Hippocampal formation (tissue), 2 donors: ENCODE measurements around the gene RHBDD3.

Experiments used
- DNase-seq, 2 donors: peaks; one replicate each; lab custom pipeline; 2025; lab: John Stamatoyannopoulos, UW

RHBDD3 gene

DNA sequence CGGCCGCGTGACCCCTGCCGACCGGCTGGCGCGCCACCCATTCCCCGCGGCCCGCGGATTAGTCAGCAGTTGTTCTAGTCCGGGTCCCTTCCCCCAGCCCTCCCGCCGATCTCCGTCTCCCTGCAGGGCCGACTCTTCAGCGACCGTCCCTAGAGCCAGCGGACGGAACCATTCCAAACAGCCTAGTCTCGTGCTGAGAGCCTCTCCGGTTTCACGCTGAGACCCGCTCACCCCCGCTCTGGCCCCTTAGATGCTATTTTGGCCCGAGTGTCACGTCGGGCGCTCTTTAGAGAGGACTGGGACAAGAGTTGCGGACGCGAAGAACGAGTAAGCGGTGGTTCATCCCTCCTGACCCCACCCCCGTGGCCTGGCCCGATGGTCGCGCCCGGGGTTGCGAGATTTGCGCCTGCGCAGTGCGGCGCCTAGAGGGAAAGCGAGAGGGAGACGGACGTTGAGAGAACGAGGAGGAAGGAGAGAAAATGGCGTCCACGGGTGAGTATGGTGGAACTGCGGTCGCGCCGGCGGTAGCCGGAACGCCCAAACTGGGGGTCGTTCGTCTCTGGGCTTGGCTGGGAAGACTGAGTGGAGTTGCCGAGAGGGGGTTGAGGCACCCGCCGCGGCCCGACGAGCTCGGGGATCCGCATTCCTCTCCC is at the start of gene RHBDD3, which contains the start of gene EWSR1:
TSS of gene RHBDD3 (minus strand) at position 124 of the 653 bp plus-strand sequence. CDS start 2,355 bp downstream, outside the sequence.
TSS of gene EWSR1 (plus strand) at position 411 of the 653 bp plus-strand sequence. CDS start at position 480, 69 bp downstream.
- DNase-seq, result peak; percentile 92 to 98

DNA sequence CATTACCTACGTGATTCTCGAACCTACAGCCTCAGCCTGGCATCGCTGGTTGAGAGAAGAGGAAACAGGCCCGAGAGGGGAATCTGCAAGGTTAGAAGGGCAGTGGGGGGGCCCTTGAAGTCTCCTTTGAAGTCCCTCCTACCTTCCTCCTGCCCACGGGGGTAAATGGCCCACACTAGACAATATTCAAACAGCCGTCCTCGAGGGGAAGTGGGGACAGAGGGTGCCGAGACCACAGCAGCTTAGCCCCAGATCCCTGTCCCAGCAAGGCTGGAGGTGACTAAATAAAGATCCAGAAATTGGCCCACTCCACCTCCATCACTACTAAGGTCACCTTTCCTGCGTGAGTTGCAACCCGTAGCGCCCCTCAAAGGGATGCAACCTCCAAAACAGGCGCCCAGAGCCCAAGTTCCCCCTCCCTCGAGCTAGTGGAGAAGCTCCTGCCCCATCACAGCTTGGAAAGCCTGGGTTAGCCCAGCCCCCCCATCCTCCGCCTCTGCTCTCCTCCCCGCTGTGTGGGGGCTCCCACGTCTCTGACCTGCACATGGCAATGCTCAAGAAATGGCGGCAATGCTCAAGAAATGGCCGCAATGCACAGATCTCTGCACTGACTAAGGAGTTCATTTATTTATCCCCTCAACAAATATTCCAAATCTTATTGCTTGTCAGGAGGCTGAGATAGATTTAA is 48.5 kb upstream of the RHBDD3 start:
- DNase-seq, result no peak

DNA sequence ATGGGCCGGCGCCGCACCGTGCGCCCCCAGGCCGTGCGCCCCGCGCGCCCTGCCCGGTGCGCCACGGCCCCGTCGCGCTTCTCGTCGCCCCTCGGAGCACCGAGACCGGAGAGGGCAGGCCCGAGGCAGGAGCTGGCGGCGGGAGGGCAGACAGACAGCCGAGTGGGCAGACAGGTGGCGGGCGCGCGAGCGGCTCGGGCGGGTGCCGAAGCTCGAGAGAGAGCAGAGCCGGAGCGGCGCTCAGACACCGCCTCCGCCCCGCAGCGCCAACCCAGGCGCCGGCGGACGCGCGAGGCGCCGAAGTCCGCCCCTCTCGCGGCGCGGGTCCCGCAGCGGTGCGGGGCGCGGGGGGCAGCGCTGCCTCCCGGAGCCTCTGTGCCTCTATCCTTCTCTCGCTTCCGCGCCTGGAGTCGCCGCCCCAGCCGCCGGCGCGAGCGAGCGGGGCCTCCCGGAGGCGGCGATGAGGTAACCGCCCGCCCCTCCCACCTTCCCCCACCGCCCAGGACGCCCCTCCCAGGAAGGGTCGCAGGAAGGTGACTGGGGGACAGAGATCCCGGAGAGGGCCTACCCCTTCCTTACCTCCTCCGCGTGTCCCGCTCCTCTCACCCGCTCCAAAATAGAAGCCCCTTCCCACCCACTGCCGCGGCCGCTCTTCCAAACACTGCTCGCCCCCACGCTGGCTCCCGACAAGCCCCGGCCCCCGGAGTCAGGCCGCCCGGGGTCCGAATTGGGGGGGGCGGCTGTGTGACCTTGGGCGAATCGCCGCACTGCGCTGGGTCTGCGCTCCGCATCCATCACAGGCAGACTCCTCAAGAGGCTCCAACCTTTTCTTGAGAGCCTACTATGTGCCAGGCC is 47.7 kb upstream of the RHBDD3 start, which contains the start of gene RASL10A:
TSS of gene RASL10A (minus strand) at position 412 of the 855 bp plus-strand sequence. CDS start 451 bp downstream, outside the sequence.
- DNase-seq, result no peak

DNA sequence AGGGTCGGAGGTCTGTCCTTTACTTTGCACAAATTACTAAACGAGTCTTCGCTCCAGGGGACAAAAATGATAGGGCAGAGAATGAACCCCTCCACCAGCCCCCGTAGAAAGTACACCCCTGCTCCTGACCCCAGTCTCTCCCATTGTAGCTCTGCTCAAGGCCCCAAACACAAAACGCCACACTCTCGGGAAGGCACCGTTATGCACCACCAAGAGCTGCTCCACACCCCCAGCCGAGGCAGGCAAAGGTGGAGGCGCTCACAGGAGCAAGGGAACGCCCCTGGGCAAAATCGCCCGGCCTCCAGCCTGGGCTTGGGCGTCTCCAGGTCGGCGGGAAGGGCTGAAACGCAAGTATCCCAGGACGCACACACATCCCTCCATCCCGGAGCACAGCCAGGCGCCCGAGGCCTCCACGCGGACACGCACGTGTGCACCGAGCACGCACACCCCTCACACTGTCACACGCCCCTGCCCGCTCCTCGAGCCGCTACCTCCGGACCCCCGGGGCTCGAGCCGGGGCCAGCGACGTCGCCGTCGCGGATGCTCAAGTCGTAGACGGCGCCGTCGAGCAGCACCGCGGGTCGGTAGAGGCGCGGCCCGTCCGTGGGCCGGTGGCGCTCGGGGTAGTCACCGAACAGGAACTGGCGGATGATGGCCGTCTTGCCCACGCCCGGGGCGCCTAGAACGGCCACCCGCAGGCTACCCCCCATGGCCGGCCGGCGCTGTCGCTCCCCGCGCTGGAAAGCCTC is 46.9 kb upstream of the RHBDD3 start:
- DNase-seq, result no peak

DNA sequence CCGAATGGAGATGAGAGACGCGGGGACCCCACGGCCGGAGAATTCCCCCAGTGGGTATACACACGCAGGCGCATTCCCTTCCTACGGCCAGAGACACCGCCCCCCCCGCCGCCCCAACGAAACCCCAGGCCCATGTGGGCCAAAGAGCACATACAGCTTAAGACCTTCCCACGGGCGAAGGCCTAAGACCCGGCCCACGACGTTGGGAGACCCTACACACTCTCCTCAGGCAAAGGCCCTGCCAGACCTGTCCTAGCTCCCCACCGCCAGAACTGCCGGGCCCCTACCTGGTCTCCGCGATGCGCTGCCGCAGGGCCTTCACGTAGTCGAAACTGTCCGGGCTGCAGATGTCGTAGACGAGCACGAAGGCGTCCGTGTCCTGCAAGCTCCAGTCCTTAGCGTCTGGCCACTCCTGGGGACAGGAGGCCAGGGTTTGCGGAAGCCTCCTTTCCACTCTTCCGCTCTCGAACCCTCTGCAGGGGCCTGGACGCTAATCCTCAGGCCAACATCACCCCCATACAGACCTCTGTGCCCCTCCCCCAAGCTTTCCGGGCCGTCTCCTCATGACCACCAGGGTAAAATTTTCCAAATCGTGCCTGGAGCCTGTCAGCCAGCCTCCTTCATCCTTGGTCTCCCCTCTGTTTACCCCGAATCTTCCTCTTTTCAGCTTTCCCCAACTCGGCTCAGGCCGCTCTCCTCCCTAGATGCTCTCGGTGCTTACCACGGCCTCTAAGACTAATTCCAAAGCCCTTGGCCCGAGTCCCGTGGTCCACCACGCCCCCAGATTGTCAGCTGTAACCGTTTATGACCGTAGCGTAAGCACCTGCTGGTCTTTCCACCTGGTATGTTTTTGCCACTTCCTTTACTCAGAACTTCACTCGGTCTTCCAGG is 46.0 kb upstream of the RHBDD3 start:
- no peak for DNase-seq

DNA sequence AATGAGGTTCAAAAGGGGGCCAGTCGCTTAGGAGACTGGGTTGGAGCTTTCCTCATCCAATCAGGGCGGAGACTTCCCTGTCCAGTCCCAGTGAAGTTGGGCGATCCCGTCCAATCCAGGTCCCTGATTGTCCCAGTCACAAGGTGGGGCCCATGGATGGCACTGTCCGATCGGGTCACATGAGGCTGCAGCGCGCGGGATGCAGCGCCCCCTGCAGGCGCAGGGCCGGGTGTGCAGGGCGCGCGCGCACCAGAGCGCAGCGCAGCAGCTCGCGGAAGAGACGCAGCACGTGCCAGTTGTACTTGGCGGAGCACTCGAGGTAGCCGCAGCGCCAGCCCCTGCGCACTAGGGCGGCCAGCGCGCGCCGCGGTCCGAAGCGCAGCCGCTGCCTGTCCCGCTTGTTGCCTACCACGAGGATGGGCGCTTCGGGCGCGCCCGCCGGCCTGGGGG is 45.4 kb upstream of the RHBDD3 start:
- DNase-seq, result no peak

DNA sequence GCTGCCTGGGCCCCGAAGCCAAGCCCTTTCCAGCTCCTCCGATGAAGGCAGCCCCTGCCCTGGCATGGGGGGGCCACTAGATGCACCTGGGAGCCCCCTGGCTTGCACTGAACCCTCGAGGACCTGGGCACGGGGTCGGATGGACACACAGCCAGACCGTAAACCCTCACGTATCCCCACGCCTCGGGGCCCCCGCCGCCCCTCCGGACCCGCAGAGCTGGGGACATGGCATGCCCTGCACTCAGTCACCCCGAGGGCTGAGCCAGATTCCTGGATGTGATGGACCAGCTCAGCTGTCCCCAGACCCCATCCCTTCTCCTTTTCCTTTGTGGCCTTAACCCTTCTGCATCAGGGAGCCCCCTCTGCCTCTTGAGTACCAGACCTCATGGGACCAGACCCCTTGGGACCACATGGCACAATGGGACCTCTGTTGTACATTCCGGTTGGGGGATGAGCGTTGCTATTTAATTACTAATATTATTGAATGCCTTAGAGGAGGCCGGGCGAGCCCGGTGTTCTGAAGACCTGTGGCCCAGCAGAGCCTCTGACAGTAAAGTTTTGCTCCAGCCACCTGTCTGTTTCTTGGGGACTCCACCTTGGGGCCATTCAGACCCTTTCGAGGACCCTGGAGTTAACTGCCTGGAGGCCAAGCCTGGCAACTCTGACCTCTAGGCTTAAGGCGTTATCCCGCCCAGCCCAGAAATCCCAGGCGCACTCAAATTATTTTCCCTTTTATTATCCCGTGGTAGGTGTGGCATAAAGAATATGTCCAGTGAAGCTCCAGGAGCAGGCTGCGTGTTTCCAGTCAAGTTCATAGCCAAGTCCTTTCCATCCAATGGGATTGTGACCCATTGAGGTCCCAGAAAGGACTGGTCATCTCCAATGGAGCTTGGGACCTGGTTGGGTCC is 44.7 kb upstream of the RHBDD3 start:
- DNase-seq, result no peak

DNA sequence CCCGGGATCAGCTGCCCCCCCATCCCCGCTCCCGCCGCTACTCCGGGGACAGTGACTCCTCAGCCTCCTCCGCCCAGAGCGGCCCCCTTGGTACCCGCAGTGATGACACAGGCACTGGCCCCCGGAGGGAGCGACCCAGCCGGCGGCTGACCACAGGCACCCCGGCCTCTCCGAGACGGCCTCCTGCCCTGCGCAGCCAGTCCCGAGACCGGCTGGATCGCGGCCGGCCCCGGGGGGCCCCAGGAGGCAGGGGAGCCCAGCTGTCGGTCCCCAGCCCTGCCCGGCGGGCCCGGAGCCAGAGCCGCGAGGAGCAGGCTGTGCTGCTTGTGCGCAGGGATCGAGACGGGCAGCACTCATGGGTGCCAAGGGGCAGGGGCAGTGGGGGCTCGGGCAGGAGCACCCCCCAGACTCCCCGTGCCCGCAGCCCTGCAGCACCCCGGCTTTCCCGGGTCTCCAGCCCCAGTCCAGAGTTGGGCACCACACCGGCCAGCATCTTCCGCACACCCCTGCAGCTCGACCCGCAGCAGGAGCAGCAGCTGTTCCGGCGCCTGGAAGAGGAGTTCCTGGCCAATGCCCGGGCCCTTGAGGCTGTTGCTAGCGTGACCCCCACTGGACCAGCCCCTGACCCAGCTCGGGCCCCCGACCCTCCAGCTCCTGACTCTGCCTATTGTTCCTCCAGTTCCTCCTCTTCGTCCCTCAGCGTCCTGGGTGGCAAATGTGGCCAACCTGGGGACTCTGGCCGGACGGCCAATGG is 43.9 kb upstream of the RHBDD3 start:
- no peak for DNase-seq

DNA sequence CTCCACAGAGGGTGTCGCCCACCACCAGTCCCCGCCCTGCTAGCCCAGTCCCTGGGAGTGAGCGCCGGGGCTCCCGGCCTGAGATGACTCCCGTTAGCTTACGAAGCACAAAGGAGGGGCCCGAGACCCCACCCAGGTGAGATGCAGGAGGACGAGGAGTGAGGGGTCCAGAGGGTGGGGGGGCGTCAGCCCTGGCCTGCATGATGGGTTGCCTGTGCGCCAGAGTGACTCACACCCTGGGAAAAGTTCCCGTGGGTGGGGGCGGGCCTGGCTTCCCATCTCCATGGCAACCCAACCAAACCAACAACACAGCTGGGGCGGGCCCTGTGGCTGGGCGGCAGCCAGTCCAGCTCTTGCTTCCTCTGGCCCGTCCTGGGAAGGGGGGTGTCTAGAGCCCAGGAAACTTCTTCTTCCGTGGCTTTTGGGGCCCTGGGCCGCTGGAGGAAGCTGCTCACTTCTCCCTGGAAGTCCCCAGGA is 43.1 kb upstream of the RHBDD3 start:
- peak; percentile 90 for DNase-seq

DNA sequence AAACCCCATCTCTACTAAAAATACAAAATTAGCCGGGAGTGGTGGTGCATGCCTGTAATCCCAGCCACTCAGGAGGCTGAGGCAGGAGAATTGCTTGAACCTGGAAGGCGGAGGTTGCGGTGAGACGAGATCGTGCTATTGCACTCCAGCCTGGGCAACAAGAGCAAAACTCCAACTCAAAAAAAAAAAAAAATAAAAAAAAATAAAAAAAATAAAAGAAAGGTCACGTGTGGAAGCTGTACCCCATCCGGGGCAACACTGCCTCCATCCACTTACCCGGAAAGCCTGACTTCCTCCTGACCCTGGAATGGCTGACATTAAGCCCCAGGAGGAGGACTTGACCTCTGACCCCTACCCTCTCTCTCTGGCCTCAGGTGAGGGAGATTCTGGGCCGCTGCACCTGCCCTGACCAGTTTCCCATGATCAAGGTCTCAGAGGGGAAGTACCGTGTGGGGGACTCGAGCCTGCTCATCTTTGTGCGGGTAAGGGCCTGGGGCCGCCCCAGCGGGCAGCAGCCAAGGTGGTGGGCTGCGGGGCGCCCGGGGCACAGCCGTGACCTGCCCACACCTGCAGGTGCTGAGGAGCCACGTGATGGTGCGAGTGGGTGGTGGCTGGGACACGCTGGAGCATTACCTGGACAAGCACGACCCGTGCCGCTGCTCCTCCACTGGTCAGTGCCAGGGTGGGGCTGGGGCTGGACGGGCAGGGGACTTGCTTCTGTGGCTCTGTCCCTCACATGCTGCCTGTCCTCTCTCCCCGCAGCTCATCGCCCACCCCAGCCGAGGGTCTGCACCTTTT is 42.5 kb upstream of the RHBDD3 start:
- DNase-seq, result no peak

DNA sequence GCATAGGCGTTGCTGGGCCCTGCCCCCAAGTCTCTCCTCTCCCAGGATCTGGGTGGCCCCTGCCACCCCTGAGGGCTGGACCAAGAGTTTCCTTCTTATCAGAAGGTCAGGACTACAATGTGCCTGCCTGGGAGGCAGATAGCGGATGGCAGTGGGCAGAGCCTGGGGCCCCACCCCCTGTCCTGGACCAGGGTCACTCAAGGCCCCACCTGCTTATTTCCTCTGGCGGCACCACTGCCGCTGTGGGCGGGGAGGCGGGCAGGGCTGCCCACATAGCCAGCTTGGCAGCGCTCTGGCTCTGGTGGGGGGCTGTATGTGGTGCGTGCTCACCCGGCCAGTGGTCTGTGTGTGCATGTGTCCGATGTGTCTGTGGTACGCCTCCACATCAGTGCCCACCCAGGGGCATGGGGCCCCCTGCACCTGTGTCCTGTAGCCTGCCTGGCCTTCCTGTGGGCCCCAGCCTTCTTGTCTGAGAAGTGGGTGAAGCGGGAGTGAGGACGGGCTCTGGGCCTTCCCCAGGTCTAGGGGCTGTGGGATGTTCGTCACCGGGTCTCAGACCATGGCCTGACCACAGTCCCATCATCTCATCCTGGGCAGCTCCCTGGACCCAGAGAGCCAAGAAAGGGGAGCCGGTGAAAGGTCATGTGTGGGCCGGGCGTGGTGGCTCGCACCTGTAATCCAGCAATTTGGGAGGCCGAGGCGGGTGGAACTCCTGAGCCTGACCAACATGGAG is 41.7 kb upstream of the RHBDD3 start:
- no peak for DNase-seq

DNA sequence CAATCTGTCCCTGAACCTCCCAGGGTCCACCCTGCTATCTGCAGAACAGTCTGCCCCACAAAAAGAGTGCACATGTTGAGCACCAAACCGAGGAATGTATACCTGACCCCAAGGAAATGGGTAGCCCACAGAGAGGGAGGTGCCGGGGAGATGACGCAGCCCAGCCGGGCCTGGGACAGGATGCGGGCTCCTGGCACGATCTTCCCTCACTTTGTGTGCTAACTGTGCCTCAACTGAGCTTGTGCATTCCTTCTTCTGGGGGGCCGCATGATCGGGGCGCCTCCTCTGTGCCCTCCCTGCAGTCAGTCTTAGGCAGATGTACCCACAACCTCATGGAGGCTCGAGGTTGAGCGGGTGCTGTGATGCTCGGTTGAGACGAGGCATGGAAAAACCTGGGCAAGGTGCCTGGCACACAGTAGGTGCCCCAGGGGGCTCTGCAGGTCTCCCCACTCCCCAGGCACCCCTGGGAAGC is 41.0 kb upstream of the RHBDD3 start:
- DNase-seq, result no peak

DNA sequence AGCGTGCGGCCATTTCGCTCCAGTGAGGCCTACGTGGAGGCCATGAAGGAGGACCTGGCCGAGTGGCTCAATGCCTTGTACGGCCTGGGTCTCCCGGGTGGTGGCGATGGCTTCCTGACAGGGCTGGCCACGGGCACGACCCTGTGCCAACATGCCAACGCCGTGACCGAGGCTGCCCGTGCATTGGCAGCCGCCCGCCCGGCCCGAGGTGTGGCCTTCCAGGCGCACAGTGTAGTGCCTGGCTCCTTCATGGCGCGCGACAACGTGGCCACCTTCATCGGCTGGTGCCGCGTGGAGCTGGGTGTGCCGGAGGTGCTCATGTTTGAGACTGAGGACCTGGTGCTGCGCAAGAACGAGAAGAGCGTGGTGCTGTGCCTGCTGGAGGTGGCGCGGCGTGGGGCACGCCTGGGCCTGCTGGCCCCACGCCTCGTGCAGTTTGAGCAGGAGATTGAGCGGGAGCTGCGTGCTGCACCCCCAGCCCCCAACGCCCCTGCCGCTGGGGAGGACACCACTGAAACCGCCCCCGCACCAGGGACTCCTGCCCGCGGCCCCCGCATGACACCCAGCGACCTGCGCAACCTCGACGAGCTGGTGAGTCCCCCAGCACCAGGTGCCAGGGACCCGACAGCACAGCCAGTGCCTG is 40.5 kb upstream of the RHBDD3 start:
- DNase-seq, result no peak

DNA sequence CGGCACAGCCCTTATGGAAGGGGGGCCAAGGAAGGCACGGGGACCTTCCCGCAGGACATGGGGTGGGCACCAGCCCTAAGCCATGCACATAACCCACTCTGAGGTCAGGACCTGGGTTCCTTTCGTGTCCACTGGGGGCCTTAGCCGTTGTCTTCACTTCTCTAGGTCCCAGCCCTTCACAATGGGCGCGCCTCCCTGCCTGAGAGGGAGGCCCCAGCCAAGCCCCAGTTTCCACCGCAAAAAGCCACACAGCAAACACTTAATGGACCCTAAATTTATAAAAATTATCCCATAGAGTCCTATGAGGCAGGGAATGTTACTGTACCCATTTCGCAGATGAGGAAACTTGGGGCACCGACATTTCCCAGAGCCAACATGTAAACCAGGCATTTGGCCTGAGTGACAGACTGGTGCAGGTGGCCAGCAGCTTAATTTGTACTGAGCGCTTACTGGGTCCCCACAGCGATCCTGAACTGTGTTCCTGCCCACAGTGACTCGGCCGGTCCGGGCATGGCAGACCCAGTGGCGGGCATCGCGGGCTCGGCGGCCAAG is 39.9 kb upstream of the RHBDD3 start:
- no peak for DNase-seq

DNA sequence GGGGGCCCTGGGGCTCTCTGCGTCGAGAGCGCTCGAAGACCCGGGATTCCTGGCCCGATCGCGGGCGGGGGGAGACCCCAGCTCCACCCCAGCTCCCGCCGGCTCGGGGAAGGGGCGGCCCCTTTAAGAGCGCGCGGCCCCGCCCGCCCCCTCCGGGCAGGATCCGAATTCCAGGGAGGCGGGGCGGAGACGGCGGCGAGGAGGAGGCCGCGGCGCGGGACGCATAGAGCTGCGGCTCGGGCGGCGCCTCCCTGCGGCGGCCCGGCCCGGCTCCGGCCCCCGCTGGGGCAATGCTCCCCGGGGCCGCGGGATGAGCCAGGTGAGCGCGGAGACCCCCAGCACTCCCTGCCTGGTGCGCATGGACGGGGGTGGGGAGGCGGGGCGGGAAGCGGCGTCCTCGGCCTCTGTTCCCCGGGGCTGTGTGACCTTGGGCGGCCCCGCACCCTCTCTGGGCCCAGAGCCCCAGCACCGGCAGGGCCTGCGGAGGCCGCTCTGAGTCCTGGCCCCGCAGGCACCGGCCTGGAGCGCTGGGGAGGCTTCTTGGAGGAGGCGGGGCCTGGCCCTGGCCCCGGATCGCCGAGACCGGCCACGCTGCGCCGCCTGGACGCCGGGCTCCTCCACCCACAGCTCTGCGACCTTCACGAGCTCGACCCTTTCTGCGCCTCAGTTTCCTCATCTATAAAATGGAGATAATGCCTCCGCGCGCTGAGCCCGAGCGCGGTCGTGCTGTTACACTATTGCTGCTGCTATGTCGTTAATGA is 39.2 kb upstream of the RHBDD3 start:
- DNase-seq, result peak; percentile 55 to 68
